IPS DF 6.9 (cell line): ENCODE measurements around the gene CDCA7L.
"Not testable (repeated sequence)": the region's sequence is repeated elsewhere in the genome, so short reads cannot be mapped to it uniquely, and the experiment has no call there.

ENCODE experiments used
- DNase-seq: peaks from one replicate; pipeline ENCODE4 v3.0.0-alpha.2; 2013; ENCODE audit warnings: low read depth, low spot score
- H3K27ac ChIP-seq: one replicate; pipeline ENCODE4 v1.5.1; 2013; ENCODE audit warnings: low read length, control low read depth
- H3K27me3 ChIP-seq: 2 replicates; pipeline ENCODE4 v1.6.1; 2013; ENCODE audit warnings: mild to moderate bottlenecking, low read length; ENCODE audit not compliant: control insufficient read depth, insufficient read depth
- H3K36me3 ChIP-seq: 2 replicates; pipeline ENCODE4 v1.6.1; 2013; ENCODE audit warnings: low read length; ENCODE audit not compliant: control insufficient read depth, insufficient read depth
- H3K4me1 ChIP-seq: 2 replicates; pipeline ENCODE4 v1.6.1; 2013; ENCODE audit warnings: low read length; ENCODE audit not compliant: control insufficient read depth, insufficient read depth
- H3K4me3 ChIP-seq: 2 replicates; pipeline ENCODE4 v1.5.1; 2013; ENCODE audit warnings: mild to moderate bottlenecking, low read length
- H3K9me3 ChIP-seq: 2 replicates; pipeline ENCODE4 v1.6.1; 2013; ENCODE audit warnings: low read length, inconsistent platforms; ENCODE audit not compliant: control insufficient read depth, insufficient read depth
- WGBS: extraction: QIAGEN DNeasy Blood & Tissue Kit; methylation state at CpG from one replicate; pipeline ENCODE4 v1.1.7; 2013; ENCODE audit warnings: mixed read lengths, missing lambda C conversion rate; ENCODE audit not compliant: insufficient read length, insufficient coverage; 5-methylcytosine and 5-hydroxymethylcytosine counted together

CDCA7L gene

DNA sequence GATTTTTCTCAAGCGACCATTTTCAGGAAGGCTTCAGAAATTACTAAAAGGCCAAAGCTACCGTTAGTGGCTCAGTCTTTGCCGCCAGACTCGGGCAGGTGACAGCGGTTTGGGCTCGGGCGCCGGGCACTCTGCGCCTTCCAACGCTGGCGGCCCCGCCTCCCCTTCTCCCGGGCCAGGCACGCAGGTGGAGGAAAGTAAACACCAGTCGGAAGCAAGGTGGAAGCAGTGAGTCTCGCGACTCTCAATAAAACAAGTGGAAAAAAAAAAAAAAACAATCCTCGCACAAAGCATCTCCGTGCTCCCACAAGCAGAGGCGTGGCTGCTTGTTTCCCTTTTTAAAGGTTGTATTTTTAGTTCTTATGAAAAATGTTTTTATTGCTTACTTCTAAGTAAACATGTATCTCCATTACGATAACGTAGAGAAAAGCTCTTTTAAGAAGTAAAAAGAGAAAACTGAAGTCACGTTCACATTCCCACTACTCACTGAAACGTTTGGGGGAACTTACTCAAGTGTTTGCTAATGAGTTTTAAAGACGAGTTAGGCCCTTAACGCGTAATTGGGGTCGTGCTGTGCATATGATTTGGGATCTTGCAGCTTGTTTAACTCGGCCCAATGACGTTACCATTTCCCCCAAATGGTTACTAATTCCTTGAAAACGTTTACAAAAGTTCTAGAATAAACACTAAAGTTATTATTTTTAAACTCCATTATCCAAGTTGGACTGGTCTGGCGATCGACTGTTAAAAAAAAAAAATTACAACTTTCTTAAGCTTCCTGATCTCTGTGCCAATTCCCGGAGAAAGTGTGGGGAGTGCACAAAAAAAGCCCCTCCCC is 864 bp downstream of the CDCA7L start:
- Histone ChIP-seq H3K9me3 (no peaks in the 10 kb centered on the region), H3K36me3 (no peaks in the 10 kb centered on the region), H3K4me1 (peaks cover 4% of the 10 kb centered on the region; the same call in 1 of the 2 replicates), H3K4me3 (peak overlapping the region; percentile 65), H3K27ac (no peak overlapping the region), H3K27me3 (no peaks in the 10 kb centered on the region)
- WGBS: no CpG with 5 or more reads among the region's 34 CpGs
- no peak for DNase-seq

- Histone ChIP-seq H3K4me3 (no peak overlapping the region), H3K27me3 (no peaks in the 10 kb centered on the region), H3K36me3 (no peaks in the 10 kb centered on the region), H3K9me3 (no peaks in the 10 kb centered on the region), H3K27ac (no peak overlapping the region), H3K4me1 (peaks cover 4% of the 10 kb centered on the region; the same call in 1 of the 2 replicates)
- no CpG with 5 or more reads among the region's 5 CpGs for WGBS
- DNase-seq: no peak
Observed at GRCh38 chr7:21943436-21943835, 2.3 kb downstream of the CDCA7L start.

DNA sequence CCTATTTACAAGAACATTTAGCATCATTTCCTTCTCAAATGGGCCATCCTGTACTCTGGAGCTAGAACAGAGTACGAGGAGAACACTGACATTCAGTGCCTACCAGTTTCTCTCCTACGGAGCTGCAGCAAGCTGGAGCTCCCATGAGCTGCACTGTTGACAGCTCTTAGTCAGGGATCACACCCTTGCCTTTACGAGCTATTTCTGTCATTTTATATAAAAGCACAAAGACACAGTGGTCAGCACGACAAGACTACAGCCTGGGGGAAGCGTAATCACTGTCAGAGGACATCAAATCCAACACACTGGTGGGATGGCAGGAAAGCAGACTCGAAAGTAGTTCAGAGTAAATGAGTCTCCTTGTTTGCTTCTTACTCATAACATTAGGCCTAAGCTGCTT is 2.7 kb downstream of the CDCA7L start:
- Histone ChIP-seq H3K4me3 (no peak overlapping the region), H3K4me1 (peaks cover 4% of the 10 kb centered on the region; the same call in 1 of the 2 replicates)
- no CpG with 5 or more reads among the region's 6 CpGs for WGBS

DNA sequence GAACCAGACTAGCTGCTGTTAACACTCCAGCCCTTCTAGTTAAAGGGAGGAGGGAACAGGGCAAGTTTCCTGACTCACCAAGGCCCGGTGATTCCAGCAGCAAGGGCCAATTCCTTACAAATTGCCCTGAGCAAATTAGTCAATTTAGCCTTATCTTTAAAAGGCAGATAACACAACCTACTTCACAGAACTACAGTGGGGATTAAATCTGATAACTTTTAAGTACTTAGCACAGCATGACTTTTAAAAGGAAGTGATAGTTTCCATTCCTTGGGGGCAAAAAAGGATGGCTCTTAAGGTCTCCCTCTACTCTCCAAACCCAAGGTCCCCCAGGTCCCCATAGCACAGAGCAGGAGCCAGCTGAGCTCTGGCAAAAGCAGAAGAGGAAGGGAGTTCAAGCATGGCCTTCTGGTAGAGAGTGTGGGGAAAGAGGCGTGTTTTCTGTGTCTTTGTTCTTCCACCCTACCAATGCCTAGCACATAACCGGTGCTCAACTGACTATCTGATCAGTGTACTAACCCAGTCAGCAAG is 4.0 kb downstream of the CDCA7L start:
- Histone ChIP-seq H3K4me1 (peaks cover 4% of the 10 kb centered on the region; the same call in 1 of the 2 replicates), H3K27ac (no peak overlapping the region), H3K4me3 (no peak overlapping the region), H3K9me3 (no peaks in the 10 kb centered on the region), H3K36me3 (no peaks in the 10 kb centered on the region), H3K27me3 (no peaks in the 10 kb centered on the region)
- no CpG with 5 or more reads among the region's 3 CpGs for WGBS
- no peak for DNase-seq

More for the DNA sequence above, 2.7 kb downstream of the CDCA7L start:
- Histone ChIP-seq H3K27ac (no peak overlapping the region), H3K9me3 (no peaks in the 10 kb centered on the region), H3K36me3 (no peaks in the 10 kb centered on the region), H3K27me3 (no peaks in the 10 kb centered on the region)
- no peak for DNase-seq

DNA sequence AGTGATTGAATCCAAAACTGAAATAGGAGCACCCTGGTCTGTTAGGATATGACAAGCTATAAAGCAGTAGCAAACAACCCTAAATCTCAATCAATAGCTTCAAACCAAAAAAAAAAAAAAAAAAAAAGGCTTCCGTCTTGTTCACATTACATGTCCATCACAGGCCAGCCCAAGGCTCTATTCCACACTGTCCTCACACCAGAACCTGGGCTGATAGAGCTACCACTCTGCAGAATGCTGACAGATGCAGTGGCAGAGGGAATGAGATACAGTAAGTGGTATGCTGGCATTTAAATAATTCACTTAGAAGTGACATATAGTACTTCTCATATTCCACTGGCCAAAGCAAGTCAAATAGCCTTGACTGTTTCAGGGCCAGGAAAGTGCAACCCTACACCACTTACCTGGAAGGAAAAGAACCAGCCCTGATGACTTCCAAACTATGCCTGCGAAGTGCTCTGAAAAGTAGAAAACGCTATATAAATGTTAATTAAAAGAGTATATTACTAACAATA is 5.8 kb downstream of the CDCA7L start:
- no CpG with 5 or more reads among the region's 3 CpGs for WGBS
- Histone ChIP-seq H3K27me3 (no peaks in the 10 kb centered on the region), H3K4me1 (peaks cover 4% of the 10 kb centered on the region; the same call in 1 of the 2 replicates), H3K9me3 (no peaks in the 10 kb centered on the region), H3K4me3 (no peak overlapping the region), H3K36me3 (no peaks in the 10 kb centered on the region), H3K27ac (no peak overlapping the region)
- no peak for DNase-seq

GRCh38 chr7:21939136-21939857 is 6.4 kb downstream of the CDCA7L start:
- H3K4me1 ChIP-seq: peaks cover 4% of the 10 kb centered on the region; the same call in 1 of the 2 replicates
- H3K27me3 ChIP-seq: no peaks in the 10 kb centered on the region
- WGBS: no CpG with 5 or more reads among the region's 4 CpGs
- DNase-seq: no peak
- no peak overlapping the region for H3K27ac ChIP-seq
- no peak overlapping the region for H3K4me3 ChIP-seq
- H3K9me3 ChIP-seq: no peaks in the 10 kb centered on the region
- H3K36me3 ChIP-seq: no peaks in the 10 kb centered on the region

DNA sequence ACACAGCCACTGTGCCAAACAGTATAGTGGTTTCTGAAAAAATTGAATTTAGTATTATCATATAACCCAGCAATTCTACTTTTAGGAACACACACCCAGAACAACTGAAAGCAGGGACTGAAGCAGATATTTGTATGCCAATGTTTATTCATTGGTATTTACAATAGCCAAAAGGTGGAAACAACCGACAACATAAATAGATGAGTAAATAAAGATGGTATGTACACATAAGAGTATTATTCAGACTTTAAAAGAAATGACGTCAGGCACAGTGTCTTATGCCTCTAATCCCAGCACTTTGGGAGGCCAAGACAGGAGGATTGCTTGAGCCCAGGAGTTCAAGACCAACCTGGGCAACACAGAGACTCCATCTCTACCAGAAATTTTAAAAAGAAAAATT is 7.2 kb downstream of the CDCA7L start:
- Histone ChIP-seq H3K9me3 (no peaks in the 10 kb centered on the region; the same call in 1 of the 2 replicates), H3K4me3 (no peak overlapping the region), H3K36me3 (no peaks in the 10 kb centered on the region), H3K27ac (no peak overlapping the region), H3K27me3 (no peaks in the 10 kb centered on the region), H3K4me1 (peaks cover 4% of the 10 kb centered on the region; the same call in 1 of the 2 replicates)
- no peak for DNase-seq
- no CpG with 5 or more reads among the region's 2 CpGs for WGBS

- Histone ChIP-seq H3K4me3 (no peak overlapping the region), H3K36me3 (no peaks in the 10 kb centered on the region)
Observed at GRCh38 chr7:21934808-21935207, 10.9 kb downstream of the CDCA7L start.

DNA sequence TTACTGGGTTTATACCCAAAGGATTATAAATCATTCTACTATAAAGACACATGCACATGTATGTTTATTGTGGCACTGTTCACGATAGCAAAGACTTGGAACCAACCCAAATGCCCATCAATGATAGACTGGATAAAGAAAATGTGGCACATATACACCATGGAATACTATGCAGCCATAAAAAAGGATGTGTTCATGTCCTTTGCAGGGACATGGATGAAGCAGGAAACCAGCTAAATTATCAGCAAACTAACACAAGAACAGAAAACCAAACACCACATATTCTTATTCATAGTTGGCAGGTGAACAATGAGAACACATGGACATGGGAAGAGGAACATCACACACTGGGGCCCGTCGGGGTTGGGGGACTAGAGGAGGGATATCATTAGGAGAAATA is 12.4 kb downstream of the CDCA7L start:
- H3K9me3 ChIP-seq, H3K27ac ChIP-seq, H3K27me3 ChIP-seq, H3K4me3 ChIP-seq, DNase-seq, H3K4me1 ChIP-seq, H3K36me3 ChIP-seq: not testable (repeated sequence)
- no CpG with 5 or more reads among the region's 3 CpGs for WGBS

More at GRCh38 chr7:21934808-21935207, 10.9 kb downstream of the CDCA7L start:
- Histone ChIP-seq H3K27me3 (no peaks in the 10 kb centered on the region), H3K27ac (no peak overlapping the region), H3K9me3 (no peaks in the 10 kb centered on the region; the same call in 1 of the 2 replicates), H3K4me1 (no peaks in the 10 kb centered on the region)
- DNase-seq: no peak

GRCh38 chr7:21927693-21928092 is 18.0 kb downstream of the CDCA7L start:
- Histone ChIP-seq H3K4me1 (peaks cover 4% of the 10 kb centered on the region), H3K36me3 (no peaks in the 10 kb centered on the region), H3K27me3 (no peaks in the 10 kb centered on the region), H3K4me3 (no peak overlapping the region), H3K27ac (no peak overlapping the region), H3K9me3 (no peaks in the 10 kb centered on the region)
- WGBS: no CpG with 5 or more reads among the region's 6 CpGs
- DNase-seq: no peak
